GM21723 (cell line): ENCODE measurements around the gene TGM6.

ENCODE experiments used
- ATAC-seq: cut with Tn5 transposase; IDR thresholded peaks from one replicate; pipeline ENCODE4 v1.9.1; 2021; ENCODE audit warnings: mild to moderate bottlenecking, moderate library complexity; ENCODE audit not compliant: unreplicated experiment

TGM6 gene

GRCh38 chr20:2363587-2363986 is 17.1 kb upstream of the TGM6 start:
- no peak for ATAC-seq

GRCh38 chr20:2364044-2364443 is 16.7 kb upstream of the TGM6 start:
- ATAC-seq: no peak

GRCh38 chr20:2365091-2365490 is 15.6 kb upstream of the TGM6 start:
- no peak for ATAC-seq

GRCh38 chr20:2365666-2366065 is 15.0 kb upstream of the TGM6 start:
- ATAC-seq: no peak

GRCh38 chr20:2368621-2369020 is 12.1 kb upstream of the TGM6 start:
- ATAC-seq: no peak

GRCh38 chr20:2373098-2373497 is 7.6 kb upstream of the TGM6 start:
- ATAC-seq: no peak

- ATAC-seq: no peak
These were observed 6.2 kb upstream of the TGM6 start for GRCh38 chr20:2374346-2375125.

- ATAC-seq: no peak
These were observed 1.8 kb upstream of the TGM6 start for GRCh38 chr20:2378893-2379292.

GRCh38 chr20:2379511-2380229 is 1.0 kb upstream of the TGM6 start:
- no peak for ATAC-seq

GRCh38 chr20:2381303-2381702 is 602 bp downstream of the TGM6 start:
- no peak for ATAC-seq

GRCh38 chr20:2382833-2383232 is 2.1 kb downstream of the TGM6 start:
- ATAC-seq: no peak

- ATAC-seq: no peak
These were observed 4.3 kb downstream of the TGM6 start for GRCh38 chr20:2385026-2385425.

- ATAC-seq: no peak
These were observed 4.8 kb downstream of the TGM6 start for GRCh38 chr20:2385496-2385895.

- ATAC-seq: no peak
These were observed 5.9 kb downstream of the TGM6 start for GRCh38 chr20:2386516-2387179.

- peak; percentile 57 for ATAC-seq
These were observed 6.5 kb downstream of the TGM6 start for GRCh38 chr20:2387180-2387577.

GRCh38 chr20:2387580-2387979 is 6.9 kb downstream of the TGM6 start:
- ATAC-seq: no peak

GRCh38 chr20:2390951-2391675 is 10.4 kb downstream of the TGM6 start:
- ATAC-seq: peak; percentile 60

- no peak for ATAC-seq
These were observed 13.8 kb downstream of the TGM6 start for GRCh38 chr20:2394411-2395055.

GRCh38 chr20:2395136-2395535 is 14.4 kb downstream of the TGM6 start:
- no peak for ATAC-seq

- no peak for ATAC-seq
These were observed 15.6 kb downstream of the TGM6 start for GRCh38 chr20:2396241-2396814.
